ENCODE data around the gene MAGI1. TPM values are rescaled to one million over a fixed set of nuclear protein-coding genes. Genes with fewer than 3 reads are reported as not detected.

Gene MAGI1
- total RNA-seq, 1 donor from 2014 or later: 37.5 TPM

- ATAC-seq (peak; percentile 21), DNase-seq (no peak)
- intact Hi-C loops (cut with micrococcal nuclease): no loop called here
Measured at GRCh38 chr3:65483011-65483410, 555.7 kb downstream of the MAGI1 start.

GRCh38 chr3:65481085-65481484, 557.6 kb downstream of the MAGI1 start:
- intact Hi-C loops (cut with micrococcal nuclease): no loop called here
- no peak for DNase-seq
- no peak for ATAC-seq

GRCh38 chr3:65479990-65480389, 558.7 kb downstream of the MAGI1 start:
- DNase-seq (no peak), ATAC-seq (no peak)
- intact Hi-C loops (cut with micrococcal nuclease): no loop called here

GRCh38 chr3:65478551-65479500, 559.9 kb downstream of the MAGI1 start:
- intact Hi-C loops (cut with micrococcal nuclease): no loop called here
- no peak for ATAC-seq
- no peak for DNase-seq

GRCh38 chr3:65473736-65474135, 565.0 kb downstream of the MAGI1 start:
- ATAC-seq: no peak
- intact Hi-C loops (cut with micrococcal nuclease): no loop called here

GRCh38 chr3:65472501-65472900, 566.2 kb downstream of the MAGI1 start:
- ATAC-seq (peak; percentile 63), DNase-seq (no peak)
- intact Hi-C loops (cut with micrococcal nuclease): no loop called here

More at GRCh38 chr3:65473736-65474135, 565.0 kb downstream of the MAGI1 start:
- no peak for DNase-seq

- ATAC-seq (no peak), DNase-seq (no peak)
- intact Hi-C loops (cut with micrococcal nuclease): no loop called here
Measured at GRCh38 chr3:65466300-65466988, 572.3 kb downstream of the MAGI1 start.

GRCh38 chr3:65449841-65450428, 588.8 kb downstream of the MAGI1 start:
- intact Hi-C loops (cut with micrococcal nuclease): loop anchor here (10.0 kb wide), 1 partner anchor 225 kb away; no protein-coding TSS in a partner anchor
- ATAC-seq (no peak), DNase-seq (no peak)

- no peak for ATAC-seq
- intact Hi-C loops (cut with micrococcal nuclease): loop anchor here (10.0 kb wide), 1 partner anchor 227 kb away; no protein-coding TSS in a partner anchor
- DNase-seq: no peak
Measured at GRCh38 chr3:65448120-65448519, 590.6 kb downstream of the MAGI1 start.

- DNase-seq (no peak), ATAC-seq (no peak)
- intact Hi-C loops (cut with micrococcal nuclease): loop anchor here (10.0 kb wide), 1 partner anchor 229 kb away; no protein-coding TSS in a partner anchor
Measured at GRCh38 chr3:65445573-65446169, 593.0 kb downstream of the MAGI1 start.

- ATAC-seq (no peak), DNase-seq (no peak)
- intact Hi-C loops (cut with micrococcal nuclease): loop anchor here (10.0 kb wide), 1 partner anchor 230 kb away; no protein-coding TSS in a partner anchor
Measured at GRCh38 chr3:65444447-65444815, 594.3 kb downstream of the MAGI1 start.

- ATAC-seq (no peak), DNase-seq (no peak)
- intact Hi-C loops (cut with micrococcal nuclease): loop anchor here (10.0 kb wide), 1 partner anchor 231 kb away; no protein-coding TSS in a partner anchor
Measured at GRCh38 chr3:65443739-65444446, 594.8 kb downstream of the MAGI1 start.

GRCh38 chr3:65439641-65440284, 599.0 kb downstream of the MAGI1 start:
- intact Hi-C loops (cut with micrococcal nuclease): loop anchor here (10.0 kb wide), 2 partner anchors 235 to 295 kb away; no protein-coding TSS in a partner anchor
- DNase-seq: peak; percentile 61
- ATAC-seq: peak; percentile 90

- DNase-seq (no peak), ATAC-seq (no peak)
- intact Hi-C loops (cut with micrococcal nuclease): loop anchor here (10.0 kb wide), 1 partner anchor 296 kb away; no protein-coding TSS in a partner anchor
Measured at GRCh38 chr3:65438612-65439011, 600.1 kb downstream of the MAGI1 start.

- no peak for DNase-seq
- ATAC-seq: no peak
- intact Hi-C loops (cut with micrococcal nuclease): loop anchor here (10.0 kb wide), 1 partner anchor 297 kb away; no protein-coding TSS in a partner anchor
Measured at GRCh38 chr3:65438096-65438495, 600.6 kb downstream of the MAGI1 start.

- DNase-seq (no peak), ATAC-seq (no peak)
- intact Hi-C loops (cut with micrococcal nuclease): loop anchor here (10.0 kb wide), 1 partner anchor 298 kb away; no protein-coding TSS in a partner anchor
Measured at GRCh38 chr3:65436580-65436979, 602.1 kb downstream of the MAGI1 start.

GRCh38 chr3:65433480-65433879, 605.2 kb downstream of the MAGI1 start:
- no peak for ATAC-seq
- no peak for DNase-seq
- intact Hi-C loops (cut with micrococcal nuclease): loop anchor here (10.0 kb wide), 1 partner anchor 301 kb away; no protein-coding TSS in a partner anchor

All from left ventricle myocardium superior (tissue), 1 donor.